IMR-90 (cell line): ENCODE results near the gene DVL2. TPM values are rescaled to one million over a fixed set of nuclear protein-coding genes. Genes with fewer than 3 reads are reported as not detected.

ENCODE experiments used
- ATAC-seq: fragments of 200-7000 bp; cut with Tn5 transposase; 2 replicates; pipeline ENCODE4 v1.9.1; 2020; ENCODE audit warnings: low read depth, mild to moderate bottlenecking, moderate library complexity
- BruUV-seq: library from RNA; stranded (reverse); fragments of 400-500 nt; replicated peaks from 2 replicates; lab custom pipeline; 2021; lab: Mats Ljungman, UMichigan
- CTCF ChIA-PET: fragments of 300-600 bp; formaldehyde crosslinking; extraction: SDS; loops from one replicate; lab custom pipeline; 2021; ENCODE audit warnings: antibody characterized with exemption; lab: Yijun Ruan, JAX
- POLR2A ChIA-PET: fragments of 300-600 bp; sonication (Branson Sonifier 250); formaldehyde crosslinking; loops from one replicate; lab custom pipeline; 2022; ENCODE audit warnings: antibody characterized with exemption; ENCODE audit not compliant: unreplicated experiment; lab: Charles Lee
- DNase-seq: peaks from one replicate; pipeline ENCODE4 v3.0.0; 2013
- H2AFZ ChIP-seq: replicated peaks from 2 replicates; pipeline ENCODE3; 2013; ENCODE audit warnings: low read length, mild to moderate bottlenecking; ENCODE audit not compliant: poor library complexity
- H2AK5ac ChIP-seq: 2 replicates; pipeline ENCODE4 v1.6.1; 2013; ENCODE audit warnings: low read depth, low read length, inconsistent platforms
- H2AK9ac ChIP-seq: replicated peaks from 2 replicates; pipeline ENCODE3; 2013; ENCODE audit warnings: mild to moderate bottlenecking, low read depth, low read length, moderate library complexity; ENCODE audit not compliant: poor library complexity
- H2BK120ac ChIP-seq: 2 replicates; pipeline ENCODE4 v1.6.1; 2013; ENCODE audit warnings: low read depth, low read length, inconsistent platforms
- H2BK15ac ChIP-seq: 3 replicates; pipeline ENCODE4 v1.6.1; 2013; ENCODE audit warnings: low read depth, low read length, inconsistent platforms
- H2BK20ac ChIP-seq: 2 replicates; pipeline ENCODE4 v1.6.1; 2013; ENCODE audit warnings: low read depth, mild to moderate bottlenecking, inconsistent platforms, low read length, moderate library complexity
- H2BK5ac ChIP-seq: 2 replicates; pipeline ENCODE4 v1.6.1; 2013; ENCODE audit warnings: mild to moderate bottlenecking, low read depth, low read length, inconsistent platforms; ENCODE audit not compliant: poor library complexity, severe bottlenecking
- H3K14ac ChIP-seq: replicated peaks from 2 replicates; pipeline ENCODE4 v1.6.1; 2013; ENCODE audit warnings: low read depth, low read length, inconsistent platforms
- H3K18ac ChIP-seq: 2 replicates; pipeline ENCODE4 v1.6.1; 2013; ENCODE audit warnings: low read depth, low read length, control low read depth
- H3K23ac ChIP-seq: 2 replicates; pipeline ENCODE4 v1.6.1; 2013; ENCODE audit warnings: low read depth, low read length, inconsistent platforms
- H3K27ac ChIP-seq: 2 replicates; pipeline ENCODE4 v1.5.1; 2013; ENCODE audit warnings: mild to moderate bottlenecking, control low read depth, low read length; ENCODE audit not compliant: insufficient read depth
- H3K27me3 ChIP-seq: 2 replicates; pipeline ENCODE4 v1.6.1; 2013; ENCODE audit warnings: low read length; ENCODE audit not compliant: control insufficient read depth, insufficient read depth
- H3K36me3 ChIP-seq: 2 replicates; pipeline ENCODE4 v1.6.1; 2013; ENCODE audit warnings: low read length, mixed read lengths; ENCODE audit not compliant: control insufficient read depth, insufficient read depth
- H3K4ac ChIP-seq: 2 replicates; pipeline ENCODE4 v1.6.1; 2013; ENCODE audit warnings: low read depth, low read length, inconsistent platforms
- H3K4me1 ChIP-seq: 2 replicates; pipeline ENCODE4 v1.6.1; 2013; ENCODE audit warnings: low read length, mixed read lengths; ENCODE audit not compliant: control insufficient read depth, insufficient read depth
- H3K4me2 ChIP-seq: 2 replicates; pipeline ENCODE4 v1.6.1; 2013; ENCODE audit warnings: low read depth, mild to moderate bottlenecking, control low read depth, low read length, moderate library complexity
- H3K4me3 ChIP-seq: 2 replicates; pipeline ENCODE4 v1.5.1; 2013; ENCODE audit warnings: low read depth, mild to moderate bottlenecking, control low read depth, low read length, moderate library complexity; ENCODE audit not compliant: insufficient read depth
- H3K56ac ChIP-seq: 2 replicates; pipeline ENCODE4 v1.6.1; 2013; ENCODE audit warnings: low read length, inconsistent platforms; ENCODE audit not compliant: insufficient read depth; ENCODE audit errors: extremely low read depth
- H3K79me1 ChIP-seq, 2 experiments: 2 replicates each; pipeline ENCODE4 v1.6.1; 2013; ENCODE audit warnings: low read length in 2 of 2, inconsistent platforms in 1 of 2, low read depth in 1 of 2
- H3K9ac ChIP-seq: 2 replicates; pipeline ENCODE4 v1.6.1; 2013; ENCODE audit warnings: low read depth, low read length, control low read depth
- H3K9me1 ChIP-seq: 2 replicates; pipeline ENCODE4 v1.6.1; 2013; ENCODE audit warnings: low read length, inconsistent platforms; ENCODE audit not compliant: insufficient read depth
- H3K9me3 ChIP-seq: 2 replicates; pipeline ENCODE4 v1.6.1; 2013; ENCODE audit warnings: low read length; ENCODE audit not compliant: control insufficient read depth, insufficient read depth
- H4K20me1 ChIP-seq: 2 replicates; pipeline ENCODE4 v1.6.1; 2013; ENCODE audit warnings: low read length, inconsistent platforms; ENCODE audit not compliant: insufficient read depth
- H4K5ac ChIP-seq: 2 replicates; pipeline ENCODE4 v1.6.1; 2013; ENCODE audit warnings: mild to moderate bottlenecking, low read depth, low read length, control low read depth
- H4K8ac ChIP-seq, 2 experiments: 2 replicates each; pipeline ENCODE4 v1.6.1; 2013; ENCODE audit warnings: low read depth in 2 of 2, low read length in 2 of 2, control low read depth in 1 of 2, inconsistent platforms in 1 of 2
- H4K91ac ChIP-seq: 2 replicates; pipeline ENCODE4 v1.6.1; 2013; ENCODE audit warnings: low read depth, low read length, inconsistent platforms; ENCODE audit not compliant: insufficient read depth
- BHLHE40 ChIP-seq: fragments of 150-350 bp; IDR thresholded peaks from 2 replicates; pipeline ENCODE4 v1.6.1; 2016; ENCODE audit warnings: mild to moderate bottlenecking, low read depth, low read length
- CEBPB ChIP-seq: IDR thresholded peaks from 2 replicates; pipeline ENCODE4 v1.6.1; 2012; ENCODE audit warnings: low read depth, low read length, improper control_type of control experiment
- CHD1 ChIP-seq: IDR thresholded peaks from 2 replicates; pipeline ENCODE4 v1.6.1; 2012; ENCODE audit warnings: low read depth, low read length, improper control_type of control experiment
- CTCF ChIP-seq: conservative IDR thresholded peaks from 2 replicates; pipeline ENCODE4 v1.5.1; 2012; ENCODE audit warnings: mild to moderate bottlenecking, low read depth, low read length, improper control_type of control experiment
- ELK1 ChIP-seq: fragments of 150-350 bp; IDR thresholded peaks from 2 replicates; pipeline ENCODE4 v1.6.1; 2016; ENCODE audit warnings: low read depth, mild to moderate bottlenecking, low read length, moderate library complexity, borderline replicate concordance
- FOS ChIP-seq: fragments of 150-350 bp; IDR thresholded peaks from 2 replicates; pipeline ENCODE4 v1.6.1; 2016; ENCODE audit warnings: low read depth, low read length
- MXI1 ChIP-seq: IDR thresholded peaks from 2 replicates; pipeline ENCODE4 v1.6.1; 2012; ENCODE audit warnings: low read depth, mild to moderate bottlenecking, low read length, moderate library complexity, borderline replicate concordance
- NFE2L2 ChIP-seq: fragments of 150-350 bp; IDR thresholded peaks from 2 replicates; pipeline ENCODE4 v1.6.1; 2016; ENCODE audit warnings: low read depth, mild to moderate bottlenecking, low read length
- POLR2A ChIP-seq: IDR thresholded peaks from 2 replicates; pipeline ENCODE4 v1.6.1; 2012; ENCODE audit warnings: mild to moderate bottlenecking, low read depth, low read length
- RAD21 ChIP-seq: IDR thresholded peaks from 2 replicates; pipeline ENCODE4 v1.6.1; 2012; ENCODE audit warnings: low read length, improper control_type of control experiment
- RCOR1 ChIP-seq: IDR thresholded peaks from 2 replicates; pipeline ENCODE4 v1.6.1; 2012; ENCODE audit warnings: mild to moderate bottlenecking, low read length, improper control_type of control experiment; ENCODE audit not compliant: insufficient replicate concordance
- RFX5 ChIP-seq: IDR thresholded peaks from 2 replicates; pipeline ENCODE4 v1.8.0; 2012; ENCODE audit warnings: low read depth, mild to moderate bottlenecking, low read length, moderate library complexity
- SMC3 ChIP-seq: fragments of 150-350 bp; IDR thresholded peaks from 2 replicates; pipeline ENCODE4 v1.6.1; 2016; ENCODE audit warnings: low read depth, mild to moderate bottlenecking, antibody characterized with exemption, low read length, moderate library complexity
- USF2 ChIP-seq: fragments of 150-350 bp; IDR thresholded peaks from 2 replicates; pipeline ENCODE4 v1.6.1; 2017; ENCODE audit warnings: mild to moderate bottlenecking, antibody characterized with exemption, low read length, low read depth
- WGBS, 2 experiments: methylation state at CpG; one replicate each; pipeline versions ENCODE4 v1.1.5 to v1.1.7; 2013; ENCODE audit warnings: missing lambda C conversion rate in 2 of 2; ENCODE audit not compliant: insufficient read length in 1 of 2; ENCODE audit errors: extremely low coverage in 2 of 2; 5-methylcytosine and 5-hydroxymethylcytosine counted together
- dilution Hi-C: fragments of 300-500 bp; cut with HindIII; formaldehyde crosslinking; loops from one replicate; pipeline ENCODE4 v1.14.3; 2018; ENCODE audit warnings: low sequenced_read_pairs; ENCODE audit not compliant: unreplicated experiment
- in situ Hi-C: fragments of 300-500 bp; cut with MboI; formaldehyde crosslinking; loops from 3 replicates; pipeline ENCODE4 v1.14.3; 2019; ENCODE audit warnings: low sequenced_read_pairs, inconsistent platforms, mixed read lengths
- intact Hi-C: fragments of 100-400 bp; cut with micrococcal nuclease; formaldehyde crosslinking; loops from 2 replicates; pipeline ENCODE4 v1.10.0; 2022
- polyA plus RNA-seq, 3 experiments: library from polyadenylated mRNA; depleted of rRNA; stranded (reverse); fragments of >200 nt; gene quantifications; 2 replicates each; pipeline ENCODE4 v1.2.3, GENCODE V29; 2012; ENCODE audit warnings: low replicate concordance in 1 of 3
- total RNA-seq: library from RNA; depleted of rRNA; stranded (reverse); fragments of >200 nt; gene quantifications from 2 replicates; pipeline ENCODE4 v1.2.3, GENCODE V29; 2012

The DVL2 gene
- total and polyA plus RNA-seq, 2 of the 4 experiments (the other 2 are of a cell fraction), result 11.8 to 21.3 TPM

GRCh38 chr17:7222972-7223292 lies 11.4 kb downstream of the DVL2 start:
- intact Hi-C loops, result no loop called here
- Histone ChIP-seq H3K4me3 (no peak overlapping the region), H3K4me2 (no peak overlapping the region), H2AK5ac (no peak overlapping the region), H3K9me3 (no peaks in the 10 kb centered on the region), H2BK120ac (no peak overlapping the region), H4K91ac (no peak overlapping the region), H3K9ac (no peak overlapping the region), H3K27me3 (no peaks in the 10 kb centered on the region), H2BK20ac (no peak overlapping the region), H2BK5ac (no peak overlapping the region), H3K79me1 (peaks cover 8 to 75% of the 10 kb centered on the region in 2 experiments), H3K56ac (no peak overlapping the region), H3K36me3 (peaks cover 67% of the 10 kb centered on the region), H3K4ac (no peak overlapping the region), H4K5ac (no peak overlapping the region), H3K23ac (no peak overlapping the region), H3K9me1 (peaks cover 13% of the 10 kb centered on the region; the same call in 1 of the 2 replicates), H3K27ac (no peak overlapping the region), H4K8ac (no peak overlapping the region; a peak in 1 of 4 replicates), H2BK15ac (no peak overlapping the region), H4K20me1 (peaks cover 32% of the 10 kb centered on the region), H2AFZ (peak overlapping the region; percentile 19), H3K14ac (no peak overlapping the region), H3K4me1 (peaks cover 14% of the 10 kb centered on the region), H3K18ac (no peak overlapping the region), H2AK9ac (peak overlapping the region; percentile 52)
- no peak for ATAC-seq
- WGBS, 2 experiments, result 72% methylated on average over 3 of the region's 7 CpGs; no CpG with 5 or more reads in 1 of the 2 experiments
- POLR2A ChIA-PET, result no interaction called here
- dilution Hi-C loops, result no loop called here
- DNase-seq, result no peak
- in situ Hi-C loops, result no loop called here
- no TSS peak for BruUV-seq
- TF ChIP-seq USF2, result no peak
- TF ChIP-seq RFX5, result no peak
- TF ChIP-seq SMC3, result no peak
- TF ChIP-seq ELK1, result no peak
- no peak for TF ChIP-seq CHD1
- TF ChIP-seq FOS, result no peak
- no peak for TF ChIP-seq RAD21
- TF ChIP-seq RCOR1, result no peak
- no peak for TF ChIP-seq BHLHE40
- TF ChIP-seq MXI1, result no peak
- TF ChIP-seq CTCF, result no peak
- TF ChIP-seq CEBPB, result no peak
- TF ChIP-seq POLR2A, result no peak
- TF ChIP-seq NFE2L2, result no peak
- CTCF ChIA-PET, result no interaction called here
